SJSA1 (cell line): ENCODE data around the gene ACOXL. TPM values are rescaled to one million over a fixed set of nuclear protein-coding genes. Genes with fewer than 3 reads are reported as not detected.

ENCODE experiments used
- DNase-seq, 2 experiments: peaks; one replicate each; pipeline ENCODE4 v3.0.0-alpha.2; 2015 to 2020; ENCODE audit warnings: low spot score in 2 of 2, low read depth in 1 of 2
- H3K27ac ChIP-seq: fragments of 250-450 bp; sonication (Bioruptor Pico); 2 replicates; pipeline ENCODE4 v1.5.1; 2020; ENCODE audit warnings: mild to moderate bottlenecking, moderate library complexity
- H3K27me3 ChIP-seq: fragments of 250-450 bp; sonication (Bioruptor Pico); replicated peaks from 2 replicates; pipeline ENCODE4 v1.5.1; 2020; ENCODE audit warnings: mild to moderate bottlenecking, moderate library complexity
- H3K36me3 ChIP-seq: fragments of 250-450 bp; sonication (Bioruptor Pico); 2 replicates; pipeline ENCODE4 v1.5.1; 2020; ENCODE audit warnings: mild to moderate bottlenecking
- H3K4me1 ChIP-seq: fragments of 250-450 bp; sonication (Bioruptor Pico); replicated peaks from 2 replicates; pipeline ENCODE4 v1.6.1; 2021; ENCODE audit warnings: mild to moderate bottlenecking
- H3K4me3 ChIP-seq: fragments of 250-450 bp; sonication (Bioruptor Pico); 2 replicates; pipeline ENCODE4 v1.5.1; 2020; ENCODE audit warnings: mild to moderate bottlenecking
- H3K9me3 ChIP-seq: fragments of 250-450 bp; sonication (Bioruptor Pico); replicated peaks from 2 replicates; pipeline ENCODE4 v1.5.1; 2020; ENCODE audit warnings: mild to moderate bottlenecking
- total RNA-seq: library from RNA; depleted of rRNA; stranded (reverse); fragments of >200 nt; shearing (Covaris generic); gene quantifications from 2 replicates; pipeline ENCODE4 v1.2.3, GENCODE V29; 2014

The ACOXL gene
- total RNA-seq, 1 experiment from 2014 or later: not detected

DNA sequence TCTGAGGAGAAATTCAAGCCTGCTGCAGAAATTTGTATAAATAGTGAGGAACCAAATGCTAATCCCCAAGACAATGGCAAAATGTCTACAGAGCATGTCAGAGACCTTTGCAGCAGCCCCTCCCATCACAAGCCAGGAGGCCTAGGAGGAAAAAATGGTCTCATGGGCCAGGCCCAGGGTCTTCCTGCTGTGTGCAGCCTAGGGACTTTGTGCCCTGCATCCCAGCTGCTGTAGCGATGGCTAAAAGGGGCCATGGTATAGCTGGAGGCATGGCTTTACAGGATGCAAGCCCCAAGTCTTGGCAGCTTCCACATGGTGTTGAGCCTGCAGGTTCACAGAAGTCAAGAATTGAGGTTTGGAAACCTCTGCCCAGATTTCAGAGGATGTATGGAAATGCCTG is 197.2 kb downstream of the ACOXL start:
- no peaks in the 10 kb centered on the region for H3K9me3 ChIP-seq
- no peaks in the 10 kb centered on the region for H3K36me3 ChIP-seq
- H3K4me3 ChIP-seq: no peak overlapping the region
- 0 out of 2 replicates have a peak, but pooled peaks cover 3% of the 10 kb centered on the region for H3K27me3 ChIP-seq
- H3K4me1 ChIP-seq: no peaks in the 10 kb centered on the region
- H3K27ac ChIP-seq: no peak overlapping the region
- no peak for DNase-seq

DNA sequence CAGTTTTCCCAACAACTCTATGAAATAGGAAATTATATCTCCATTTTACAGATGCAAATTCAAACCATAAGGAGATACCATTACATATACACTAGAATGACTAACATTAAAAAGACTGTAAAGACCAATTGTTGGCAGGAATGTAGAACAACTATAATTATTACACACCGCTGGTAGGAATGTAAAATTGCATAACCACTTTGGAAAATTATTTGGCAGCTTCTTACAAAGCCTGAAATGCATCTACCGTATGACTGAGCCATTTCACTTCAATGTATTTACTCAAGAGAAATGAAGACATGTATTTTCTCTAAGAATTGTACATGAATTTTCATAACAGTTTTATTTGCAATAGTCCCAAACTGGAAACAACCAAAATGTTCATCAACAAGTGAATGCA is 199.3 kb downstream of the ACOXL start:
- no peak overlapping the region for H3K27ac ChIP-seq
- no peaks in the 10 kb centered on the region for H3K27me3 ChIP-seq
- no peak for DNase-seq

DNA sequence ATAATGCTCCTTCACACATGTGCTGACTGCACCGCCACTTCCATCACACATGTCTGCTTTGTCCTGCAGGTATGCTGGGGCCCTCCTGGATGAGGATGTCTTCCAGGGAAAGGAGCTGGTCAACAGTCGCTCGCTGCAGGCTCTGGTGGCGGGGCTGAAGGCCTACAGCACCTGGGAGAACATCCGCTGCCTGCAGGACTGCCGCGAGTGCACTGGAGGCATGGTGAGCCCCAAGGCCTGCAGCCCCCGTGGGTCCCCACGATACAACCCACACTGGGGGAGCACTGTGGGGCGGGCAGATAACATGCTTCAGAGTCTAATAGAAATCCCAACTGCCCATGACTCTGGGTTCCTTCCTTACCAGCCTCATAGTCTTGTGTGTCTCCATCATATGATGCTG is 201.0 kb downstream of the ACOXL start:
- Histone ChIP-seq H3K4me1 (no peaks in the 10 kb centered on the region), H3K9me3 (no peaks in the 10 kb centered on the region), H3K4me3 (no peak overlapping the region), H3K36me3 (no peaks in the 10 kb centered on the region), H3K27ac (no peak overlapping the region), H3K27me3 (no peaks in the 10 kb centered on the region; the same call in 1 of the 2 replicates)
- DNase-seq: no peak

More for the DNA sequence above, 199.3 kb downstream of the ACOXL start:
- no peaks in the 10 kb centered on the region for H3K9me3 ChIP-seq
- no peak overlapping the region for H3K4me3 ChIP-seq
- no peaks in the 10 kb centered on the region for H3K4me1 ChIP-seq
- no peaks in the 10 kb centered on the region for H3K36me3 ChIP-seq

DNA sequence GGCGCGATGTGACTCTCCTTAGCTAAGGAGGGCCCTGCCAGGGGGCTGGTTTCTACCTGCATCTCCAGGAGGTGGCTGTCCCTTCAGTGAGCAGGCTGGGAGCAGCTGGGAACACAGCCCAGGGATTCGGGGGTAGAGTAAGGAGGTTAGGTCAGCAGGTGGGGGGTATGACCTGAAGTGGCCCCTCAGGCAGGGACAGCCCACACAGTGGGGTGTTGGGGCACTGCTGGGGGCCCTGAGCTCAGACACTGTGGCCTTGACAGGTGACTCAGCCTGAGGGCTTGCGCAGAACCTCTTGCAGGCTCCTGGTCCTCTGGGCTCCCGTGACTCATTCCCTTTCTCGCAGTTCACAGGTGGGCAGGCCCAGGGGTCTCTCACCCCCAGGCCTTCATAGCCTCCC is 202.6 kb downstream of the ACOXL start:
- no peaks in the 10 kb centered on the region for H3K4me1 ChIP-seq
- no peak overlapping the region for H3K4me3 ChIP-seq
- H3K27me3 ChIP-seq: peaks cover 6% of the 10 kb centered on the region; the same call in 1 of the 2 replicates
- H3K36me3 ChIP-seq: no peaks in the 10 kb centered on the region
- DNase-seq: no peak
- no peak overlapping the region for H3K27ac ChIP-seq
- no peaks in the 10 kb centered on the region for H3K9me3 ChIP-seq

DNA sequence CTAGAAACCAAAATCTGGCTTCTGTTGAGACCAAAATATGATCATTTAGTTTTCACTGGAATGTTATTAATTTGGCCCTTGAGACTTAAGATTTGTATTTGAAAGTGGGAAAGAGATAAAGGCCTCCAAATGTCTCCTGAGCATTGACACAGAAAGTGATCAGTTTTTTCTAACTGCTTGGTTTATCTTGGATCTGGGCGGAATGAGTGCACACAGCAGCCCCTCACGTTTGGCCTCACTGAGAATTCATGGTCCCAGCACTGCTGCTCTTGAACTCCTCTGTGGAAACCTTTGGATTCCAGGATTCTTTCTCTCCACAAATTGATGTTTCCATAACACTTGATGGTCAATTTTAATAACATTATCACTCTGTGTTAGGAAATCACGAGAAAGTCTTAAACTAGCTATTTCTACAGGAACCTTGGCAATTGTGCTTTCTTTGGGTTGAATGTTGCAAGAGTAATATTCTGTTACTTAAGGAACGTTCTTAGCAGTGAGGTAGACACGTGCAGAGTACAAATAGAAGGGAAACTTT is 208.1 kb downstream of the ACOXL start:
- Histone ChIP-seq H3K9me3 (no peaks in the 10 kb centered on the region), H3K27ac (no peak overlapping the region), H3K27me3 (peaks cover 17% of the 10 kb centered on the region), H3K4me3 (no peak overlapping the region), H3K4me1 (no peaks in the 10 kb centered on the region), H3K36me3 (no peaks in the 10 kb centered on the region)
- no peak for DNase-seq

DNA sequence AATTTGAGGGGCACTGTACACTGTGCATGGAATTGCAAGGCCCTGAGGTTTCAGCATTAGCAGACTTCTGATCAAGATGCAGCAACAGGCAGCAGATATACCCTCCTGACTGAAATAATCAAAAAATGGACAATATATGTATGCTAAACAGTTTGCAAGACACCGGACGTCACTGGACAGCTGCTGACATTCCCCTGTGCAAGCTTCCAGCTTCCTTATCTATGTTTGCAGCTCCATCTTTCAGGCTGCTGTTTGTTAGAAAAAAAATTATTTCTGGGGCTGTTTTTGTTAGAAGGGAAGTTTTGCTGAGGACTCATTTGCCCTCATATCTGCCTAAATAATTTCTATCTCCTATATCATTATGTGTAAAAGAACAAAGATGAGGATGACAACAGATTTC is 208.9 kb downstream of the ACOXL start:
- Histone ChIP-seq H3K27ac (no peak overlapping the region), H3K36me3 (no peaks in the 10 kb centered on the region), H3K4me1 (no peaks in the 10 kb centered on the region), H3K9me3 (no peaks in the 10 kb centered on the region), H3K27me3 (peaks cover 18% of the 10 kb centered on the region), H3K4me3 (no peak overlapping the region)
- DNase-seq: no peak

DNA sequence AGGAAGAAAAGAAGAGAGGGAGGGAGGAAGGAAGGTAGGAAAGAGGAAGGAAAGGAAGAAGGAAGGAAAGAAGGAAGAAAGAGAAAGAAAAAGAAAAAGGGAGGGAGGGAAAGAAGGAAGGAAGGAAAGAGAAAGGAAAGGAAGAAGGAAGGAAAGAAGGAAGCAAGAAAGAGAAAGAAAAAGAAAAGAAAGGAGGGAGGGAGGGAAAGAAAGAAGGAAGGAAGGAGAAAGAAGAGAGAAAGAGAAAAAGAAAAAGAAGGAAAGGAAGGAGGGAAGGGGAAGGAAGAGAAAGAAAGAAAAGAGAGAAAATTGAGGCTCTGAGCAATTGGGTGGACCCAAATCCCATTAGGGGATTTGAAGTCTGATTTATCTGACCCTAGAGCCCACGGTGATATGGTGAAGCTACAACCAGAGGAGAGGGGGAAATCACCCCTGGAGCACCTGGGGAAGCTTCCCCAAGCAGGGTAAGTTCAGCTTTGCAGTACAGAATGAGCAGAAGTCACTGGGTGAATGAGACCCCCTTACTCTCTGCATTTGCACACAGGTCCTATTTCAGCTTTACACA is 210.8 kb downstream of the ACOXL start:
- DNase-seq: no peak
- no peaks in the 10 kb centered on the region for H3K9me3 ChIP-seq
- no peak overlapping the region for H3K4me3 ChIP-seq
- H3K4me1 ChIP-seq: no peaks in the 10 kb centered on the region
- no peaks in the 10 kb centered on the region for H3K36me3 ChIP-seq
- peaks cover 18% of the 10 kb centered on the region for H3K27me3 ChIP-seq
- H3K27ac ChIP-seq: no peak overlapping the region

DNA sequence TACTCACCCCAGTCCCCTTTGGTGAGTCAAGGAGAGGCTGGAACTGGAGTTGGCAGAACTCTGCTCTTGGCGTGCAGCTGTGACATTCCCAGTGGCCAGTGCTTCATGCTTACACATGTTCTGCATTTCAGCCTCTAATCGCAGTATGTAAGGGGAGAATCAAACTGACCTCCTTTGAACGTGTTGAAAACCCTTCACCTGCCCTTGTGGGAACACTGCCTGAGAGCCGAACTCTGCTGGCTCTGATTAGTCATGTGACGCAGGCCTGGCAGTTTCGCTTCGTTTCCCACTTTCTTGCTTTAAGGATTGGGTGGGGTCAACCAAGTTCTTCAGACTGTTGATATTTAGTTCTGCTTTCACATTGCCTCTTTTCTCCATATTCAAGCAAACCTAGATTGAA is 214.5 kb downstream of the ACOXL start:
- DNase-seq: no peak
- Histone ChIP-seq H3K36me3 (no peaks in the 10 kb centered on the region), H3K4me1 (no peaks in the 10 kb centered on the region), H3K27me3 (peaks cover 23% of the 10 kb centered on the region), H3K9me3 (no peaks in the 10 kb centered on the region), H3K27ac (no peak overlapping the region), H3K4me3 (no peak overlapping the region)

DNA sequence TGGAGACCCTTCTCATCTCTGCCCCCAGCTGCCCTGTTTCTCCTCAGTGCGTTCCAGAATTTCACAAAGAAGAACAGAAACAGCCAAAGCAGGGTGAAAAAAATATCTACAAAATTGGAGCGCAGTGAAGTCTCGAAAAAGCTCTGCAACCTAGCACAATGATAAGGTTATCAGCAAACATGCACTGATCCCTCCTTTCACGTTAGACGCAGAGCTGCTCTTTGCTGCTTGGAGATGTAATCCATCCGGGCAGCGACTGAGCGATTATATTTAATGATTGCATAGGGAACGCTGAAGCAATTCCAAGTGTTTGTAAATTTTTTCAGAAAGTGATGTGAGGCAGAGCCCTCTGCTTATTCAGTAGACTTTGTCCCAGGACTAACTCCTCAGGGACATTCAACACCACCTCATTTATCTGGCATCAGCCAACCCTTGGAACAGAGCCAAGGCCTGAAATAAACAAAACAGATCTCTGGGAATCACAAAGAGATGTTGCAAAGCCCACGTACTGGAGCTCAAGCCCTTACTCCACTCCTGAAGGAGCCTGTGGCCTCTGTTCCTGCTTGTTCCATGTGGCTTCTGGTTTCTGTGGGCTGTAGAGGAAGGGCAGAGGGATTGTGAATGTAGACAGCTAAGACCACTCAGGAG is 215.8 kb downstream of the ACOXL start:
- H3K9me3 ChIP-seq: no peaks in the 10 kb centered on the region
- H3K4me3 ChIP-seq: no peak overlapping the region
- DNase-seq: no peak
- H3K4me1 ChIP-seq: no peaks in the 10 kb centered on the region
- no peak overlapping the region for H3K27ac ChIP-seq
- H3K27me3 ChIP-seq: peaks cover 33% of the 10 kb centered on the region
- no peaks in the 10 kb centered on the region for H3K36me3 ChIP-seq

DNA sequence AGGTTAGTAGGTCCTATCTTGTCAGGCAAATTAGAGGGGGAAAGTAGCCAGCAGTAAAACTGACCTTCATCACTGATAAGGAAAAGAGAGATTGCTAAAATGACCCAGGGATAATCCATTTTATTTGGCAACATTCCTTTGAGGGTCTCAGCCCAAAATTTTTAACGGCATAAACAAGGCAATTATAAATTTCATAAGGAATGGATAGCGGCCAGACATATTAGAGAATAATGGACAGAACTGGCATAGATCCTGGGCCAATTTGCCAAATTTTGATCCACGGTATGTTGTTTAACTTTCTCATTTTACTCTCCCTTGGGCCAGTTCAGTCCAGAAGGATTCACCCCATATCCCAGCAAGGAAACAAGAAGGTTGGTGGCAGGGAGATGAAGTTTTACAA is 217.9 kb downstream of the ACOXL start:
- Histone ChIP-seq H3K36me3 (no peaks in the 10 kb centered on the region), H3K4me1 (no peaks in the 10 kb centered on the region), H3K27ac (no peak overlapping the region), H3K9me3 (no peaks in the 10 kb centered on the region), H3K27me3 (peaks cover 46% of the 10 kb centered on the region), H3K4me3 (no peak overlapping the region)
- no peak for DNase-seq

DNA sequence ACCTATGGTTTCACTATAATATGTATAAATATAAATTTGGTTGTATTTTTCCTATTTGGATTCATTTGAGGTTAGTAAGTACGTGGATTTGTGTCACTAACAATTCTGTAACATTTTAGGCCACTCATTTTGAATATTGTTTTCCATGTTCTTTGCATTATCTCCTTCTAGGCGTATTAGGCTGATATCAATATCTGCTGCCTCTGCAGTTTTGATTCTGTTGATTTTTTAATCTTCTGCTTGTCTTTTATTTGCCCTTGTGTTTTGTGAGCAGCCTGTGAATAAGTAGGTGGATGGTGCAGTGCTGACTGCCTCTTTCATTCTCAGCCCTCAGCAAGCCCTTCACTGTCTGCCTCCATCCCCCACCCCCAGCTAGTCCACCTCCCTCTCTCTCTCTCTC is 222.7 kb downstream of the ACOXL start:
- Histone ChIP-seq H3K27ac (no peak overlapping the region), H3K4me3 (no peak overlapping the region), H3K27me3 (peaks cover 42% of the 10 kb centered on the region), H3K9me3 (no peaks in the 10 kb centered on the region), H3K36me3 (no peaks in the 10 kb centered on the region), H3K4me1 (no peaks in the 10 kb centered on the region)
- DNase-seq: no peak

DNA sequence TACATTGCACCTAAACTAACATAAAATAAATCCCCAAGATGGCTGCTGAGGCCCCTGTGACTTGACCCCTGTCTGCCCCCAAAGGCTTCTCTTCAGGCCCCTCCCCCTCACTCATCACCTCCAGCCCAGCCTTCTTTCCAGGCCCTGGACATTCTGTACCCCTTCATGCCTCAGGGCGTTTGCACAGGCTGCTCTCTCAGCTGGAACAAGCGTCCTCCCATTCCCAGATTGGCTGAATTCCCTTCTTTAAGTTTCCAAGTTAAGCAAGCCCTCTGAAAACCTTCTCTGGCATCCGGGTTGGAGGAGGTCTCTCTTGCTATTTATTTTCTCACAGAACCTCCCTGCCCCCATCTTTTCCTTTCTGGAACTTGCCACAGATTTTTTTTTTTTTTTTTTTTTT is 223.2 kb downstream of the ACOXL start:
- no peak overlapping the region for H3K4me3 ChIP-seq
- H3K9me3 ChIP-seq: no peaks in the 10 kb centered on the region
- no peaks in the 10 kb centered on the region for H3K36me3 ChIP-seq
- peaks cover 37% of the 10 kb centered on the region for H3K27me3 ChIP-seq
- DNase-seq: no peak
- H3K4me1 ChIP-seq: no peaks in the 10 kb centered on the region
- H3K27ac ChIP-seq: no peak overlapping the region

DNA sequence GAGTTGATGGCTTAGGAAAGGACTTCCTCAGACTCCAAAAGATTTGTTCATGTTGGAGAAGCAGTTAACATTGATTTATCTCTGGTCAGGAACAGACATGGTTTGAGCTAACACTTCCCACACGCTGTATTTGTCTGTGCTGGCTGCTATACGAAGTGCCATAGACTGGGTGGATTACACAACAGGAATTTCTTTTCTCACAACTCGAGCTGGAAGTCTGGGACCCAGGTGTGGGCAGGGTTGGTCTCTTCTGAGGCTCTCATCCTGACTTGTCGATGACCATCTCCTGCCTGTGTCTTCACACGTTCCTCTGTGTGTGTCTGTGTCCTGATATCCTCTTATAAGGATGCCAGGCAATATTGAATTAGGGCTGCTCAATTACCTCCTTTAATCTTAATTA is 224.9 kb downstream of the ACOXL start:
- no peaks in the 10 kb centered on the region for H3K9me3 ChIP-seq
- no peak for DNase-seq
- no peaks in the 10 kb centered on the region for H3K4me1 ChIP-seq
- H3K27me3 ChIP-seq: peaks cover 22% of the 10 kb centered on the region
- H3K27ac ChIP-seq: no peak overlapping the region
- H3K4me3 ChIP-seq: no peak overlapping the region
- no peaks in the 10 kb centered on the region for H3K36me3 ChIP-seq

DNA sequence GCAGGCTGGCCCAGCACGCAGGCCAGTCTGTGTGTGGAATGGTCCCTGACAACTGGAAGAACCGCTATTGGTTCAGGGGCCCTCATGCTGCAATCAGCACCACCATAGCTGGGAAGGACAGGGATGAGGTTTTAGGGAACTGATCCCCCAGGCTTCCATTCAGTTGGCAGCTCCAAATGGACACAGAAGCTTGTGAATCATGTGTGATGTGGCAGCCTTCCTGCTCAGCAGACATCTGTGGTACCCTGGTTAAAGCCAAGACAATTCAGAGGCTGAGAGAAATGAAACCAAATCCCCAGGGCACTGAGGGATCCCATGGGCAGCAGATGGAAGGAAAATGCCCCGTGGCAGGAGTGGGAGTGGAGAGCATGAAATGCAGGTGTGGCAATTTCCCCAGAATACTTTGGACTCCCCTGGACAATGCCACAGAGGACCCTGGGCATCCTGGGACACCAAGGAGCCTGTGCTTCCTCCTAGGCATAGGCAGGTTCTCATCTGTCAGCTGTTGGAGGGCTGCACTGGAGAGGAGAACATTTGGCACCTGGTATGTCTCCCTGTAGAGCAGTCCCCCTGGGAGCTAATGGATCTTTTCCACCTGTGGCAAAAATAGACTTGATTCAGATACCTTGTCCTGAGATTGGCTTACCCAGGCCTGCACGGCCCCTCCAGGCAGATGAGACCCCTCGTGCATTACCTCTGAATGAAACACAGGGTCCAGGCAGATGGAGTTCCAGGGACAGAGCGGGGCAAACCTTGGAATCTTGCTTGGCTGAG is 226.2 kb downstream of the ACOXL start:
- no peaks in the 10 kb centered on the region for H3K36me3 ChIP-seq
- no peak overlapping the region for H3K27ac ChIP-seq
- no peaks in the 10 kb centered on the region for H3K4me1 ChIP-seq
- no peaks in the 10 kb centered on the region for H3K9me3 ChIP-seq
- H3K27me3 ChIP-seq: peaks cover 13% of the 10 kb centered on the region
- DNase-seq: no peak
- H3K4me3 ChIP-seq: no peak overlapping the region
